Stomach (tissue), 9 donors: Measurements from ENCODE around the gene RETREG3. TPM values are rescaled to one million over a fixed set of nuclear protein-coding genes. Genes with fewer than 3 reads are reported as not detected.
A peak's percentile ranks its signal among the peaks of the same experiment; 100 is the strongest.

Source experiments
- DNase-seq, 2 donors: peaks; one replicate each; pipeline versions ENCODE4 v3.0.0 to v3.0.0-alpha.2; 2013 to 2019
- H3K27ac ChIP-seq, 5 donors: fragments of 200-600 bp in 4 of 5; sonication (generic) in 4 of 5; one replicate each; pipeline ENCODE4 v1.5.1; 2013 to 2019; ENCODE audit warnings: mild to moderate bottlenecking in 1 of 5, moderate library complexity in 1 of 5
- H3K27me3 ChIP-seq, 3 donors: fragments of 200-600 bp; sonication (generic); one replicate each; pipeline ENCODE4 v1.5.1; 2017 to 2019; ENCODE audit warnings: mixed run types in 1 of 3
- H3K36me3 ChIP-seq, 4 donors: fragments of 200-600 bp; sonication (generic); 1 replicate in 3 of 4; 2 replicates in 1 of 4; pipeline ENCODE4 v1.5.1; 2016 to 2019
- H3K4me1 ChIP-seq, 4 donors: fragments of 200-600 bp; sonication (generic); one replicate each; pipeline ENCODE4 v1.5.1; 2016 to 2019
- H3K4me3 ChIP-seq, 4 donors: fragments of 200-600 bp; sonication (generic) in 3 of 4; one replicate each; pipeline ENCODE4 v1.5.1; 2016 to 2019; ENCODE audit warnings: mild to moderate bottlenecking in 1 of 4
- H3K9me3 ChIP-seq, 4 donors: fragments of 200-600 bp; sonication (generic); one replicate each; pipeline ENCODE4 v1.5.1; 2016 to 2019
- EP300 ChIP-seq: sonication (generic); formaldehyde crosslinking; IDR thresholded peaks from one replicate; pipeline ENCODE4 v1.6.1; 2017; ENCODE audit warnings: antibody characterized with exemption
- POLR2A ChIP-seq, 4 donors: fragments of 450-650 bp; IDR thresholded peaks; one replicate each; pipeline ENCODE4 v1.6.1; 2016; ENCODE audit warnings: antibody characterized with exemption in 4 of 4, control low read depth in 2 of 4, mild to moderate bottlenecking in 1 of 4, moderate library complexity in 1 of 4
- POLR2AphosphoS5 ChIP-seq, 3 donors: sonication (generic); formaldehyde crosslinking; IDR thresholded peaks; one replicate each; pipeline ENCODE4 v1.6.1; 2016; ENCODE audit warnings: antibody characterized with exemption in 3 of 3
- WGBS, 5 donors: extraction: QIAGEN DNeasy Blood & Tissue Kit in 3 of 5; methylation state at CpG; one replicate each; pipeline versions ENCODE4 v1.1.5 to v1.1.7; 2013 to 2018; 5-methylcytosine and 5-hydroxymethylcytosine counted together
- intact Hi-C: fragments of 100-400 bp; cut with DNase I; formaldehyde crosslinking; loops from one replicate; pipeline ENCODE4 v1.15.1; 2023; ENCODE audit warnings: low total_unique reads
- polyA plus RNA-seq, 3 donors: library from polyadenylated mRNA; stranded (reverse); fragments of 200-250 nt; gene quantifications; one replicate each; pipeline ENCODE4 v1.2.3, GENCODE V29; 2013
- total RNA-seq, 5 donors: library from RNA; depleted of rRNA; stranded (reverse); fragments of >200 nt; gene quantifications; one replicate each; pipeline versions ENCODE4 v1.1.0 to v1.2.3, GENCODE V29; 2014 to 2016
- TF ChIP-seq, protein P1 (sequence below), 7 experiments: fragments of 450-650 bp in 4 of 7; fragments of 200-600 bp in 3 of 7; sonication (generic) in 3 of 7; IDR thresholded peaks; one replicate each; pipeline ENCODE4 v1.5.1; 2016 to 2019; ENCODE audit warnings: antibody characterized with exemption in 7 of 7, control low read depth in 2 of 7, mild to moderate bottlenecking in 1 of 7
- donor health status: healthy with polysubstance abuse.
- donor health status: Bipolar disorder and iron deficiency.
- donor health status: healthy.

RETREG3 gene
- total and polyA plus RNA-seq, 8 donors, result 9.5 to 74.8 (median 25.5) TPM

DNA sequence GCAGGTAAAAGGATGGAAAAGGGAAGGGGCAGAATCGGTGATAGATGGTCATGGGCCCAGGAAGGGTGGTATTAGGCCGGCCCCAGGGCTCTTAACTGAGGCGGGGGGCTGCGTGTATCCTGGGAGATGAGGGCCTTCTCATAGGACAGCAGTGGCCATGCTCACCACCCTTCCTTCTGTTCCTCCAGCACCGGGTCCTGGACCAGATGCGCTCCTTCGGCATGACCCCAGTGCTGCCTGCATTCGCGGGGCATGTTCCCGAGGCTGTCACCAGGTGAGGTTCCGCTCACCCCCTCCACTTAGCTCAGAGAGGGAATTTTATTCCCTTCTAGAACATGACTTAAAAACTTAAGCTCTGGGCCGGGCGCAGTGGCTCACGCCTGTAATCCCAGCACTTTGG lies 70.7 kb downstream of the RETREG3 start:
- intact Hi-C loops, result no loop called here
- DNase-seq, result no peak
- TF ChIP-seq POLR2A (IDR thresholded peaks at IDR 0.05), result no peak
- no peak for TF ChIP-seq EP300
- TF ChIP-seq, protein P1, sequence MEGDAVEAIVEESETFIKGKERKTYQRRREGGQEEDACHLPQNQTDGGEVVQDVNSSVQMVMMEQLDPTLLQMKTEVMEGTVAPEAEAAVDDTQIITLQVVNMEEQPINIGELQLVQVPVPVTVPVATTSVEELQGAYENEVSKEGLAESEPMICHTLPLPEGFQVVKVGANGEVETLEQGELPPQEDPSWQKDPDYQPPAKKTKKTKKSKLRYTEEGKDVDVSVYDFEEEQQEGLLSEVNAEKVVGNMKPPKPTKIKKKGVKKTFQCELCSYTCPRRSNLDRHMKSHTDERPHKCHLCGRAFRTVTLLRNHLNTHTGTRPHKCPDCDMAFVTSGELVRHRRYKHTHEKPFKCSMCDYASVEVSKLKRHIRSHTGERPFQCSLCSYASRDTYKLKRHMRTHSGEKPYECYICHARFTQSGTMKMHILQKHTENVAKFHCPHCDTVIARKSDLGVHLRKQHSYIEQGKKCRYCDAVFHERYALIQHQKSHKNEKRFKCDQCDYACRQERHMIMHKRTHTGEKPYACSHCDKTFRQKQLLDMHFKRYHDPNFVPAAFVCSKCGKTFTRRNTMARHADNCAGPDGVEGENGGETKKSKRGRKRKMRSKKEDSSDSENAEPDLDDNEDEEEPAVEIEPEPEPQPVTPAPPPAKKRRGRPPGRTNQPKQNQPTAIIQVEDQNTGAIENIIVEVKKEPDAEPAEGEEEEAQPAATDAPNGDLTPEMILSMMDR (IDR thresholded peaks at IDR 0.05), result no peak
- TF ChIP-seq POLR2AphosphoS5 (IDR thresholded peaks at IDR 0.05), result no peak
- Histone ChIP-seq H3K4me1 (peaks cover 27 to 47% (median 30%) of the 10 kb centered on the region in 4 donors), H3K27ac (no peak overlapping the region), H3K4me3 (no peak overlapping the region), H3K9me3 (no peaks in the 10 kb centered on the region), H3K27me3 (no peaks in the 10 kb centered on the region), H3K36me3 (peaks cover 37 to 54% (median 49%) of the 10 kb centered on the region in 4 donors)
- WGBS, 5 donors, result 92 to 98% (median 94%) methylated on average over 14 of the region's 14 CpGs

DNA sequence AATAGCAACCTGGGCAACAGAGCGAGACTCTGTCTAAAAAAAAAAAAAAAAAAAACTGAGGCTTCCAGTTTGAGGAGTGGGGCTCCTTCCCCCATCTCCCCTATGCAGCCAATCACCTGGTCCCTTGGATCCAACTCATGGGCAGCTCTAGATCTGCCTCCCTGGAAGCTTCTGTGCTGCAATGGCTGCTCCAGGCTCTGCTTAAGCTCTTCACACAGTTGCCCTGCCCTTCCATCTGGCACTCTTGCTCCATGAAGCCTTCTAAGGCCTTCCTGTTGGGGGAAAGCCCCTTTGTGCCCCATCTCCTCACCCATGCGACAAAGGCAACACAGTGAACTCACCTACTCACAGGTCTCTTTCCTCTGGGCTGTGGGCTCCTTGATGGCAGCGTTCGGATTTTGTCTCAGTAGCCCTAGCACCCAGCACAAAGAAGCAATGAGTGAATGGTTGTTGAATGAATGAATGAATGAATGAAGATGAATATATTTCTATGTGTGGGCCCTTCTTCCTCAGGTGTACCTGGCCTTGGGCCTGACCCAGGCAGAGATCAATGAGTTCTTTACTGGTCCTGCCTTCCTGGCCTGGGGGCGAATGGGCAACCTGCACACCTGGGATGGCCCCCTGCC lies 71.2 kb downstream of the RETREG3 start:
- Histone ChIP-seq H3K4me1 (peaks cover 30 to 47% (median 31%) of the 10 kb centered on the region in 4 donors), H3K27ac (peak overlapping the region in 1 of 5 donors; percentile 98), H3K4me3 (peak overlapping the region in 1 of 4 donors; percentile 64), H3K36me3 (peaks cover 31 to 49% (median 44%) of the 10 kb centered on the region in 4 donors), H3K9me3 (no peaks in the 10 kb centered on the region), H3K27me3 (no peaks in the 10 kb centered on the region)
- no peak for DNase-seq
- intact Hi-C loops, result no loop called here
- TF ChIP-seq POLR2AphosphoS5 (IDR thresholded peaks at IDR 0.05), result no peak
- TF ChIP-seq, protein P1 (IDR thresholded peaks at IDR 0.05), result no peak
- no peak for TF ChIP-seq POLR2A (IDR thresholded peaks at IDR 0.05)
- no peak for TF ChIP-seq EP300
- 89 to 98% (median 96%) methylated on average over 5 of the region's 5 CpGs for WGBS, 5 donors

DNA sequence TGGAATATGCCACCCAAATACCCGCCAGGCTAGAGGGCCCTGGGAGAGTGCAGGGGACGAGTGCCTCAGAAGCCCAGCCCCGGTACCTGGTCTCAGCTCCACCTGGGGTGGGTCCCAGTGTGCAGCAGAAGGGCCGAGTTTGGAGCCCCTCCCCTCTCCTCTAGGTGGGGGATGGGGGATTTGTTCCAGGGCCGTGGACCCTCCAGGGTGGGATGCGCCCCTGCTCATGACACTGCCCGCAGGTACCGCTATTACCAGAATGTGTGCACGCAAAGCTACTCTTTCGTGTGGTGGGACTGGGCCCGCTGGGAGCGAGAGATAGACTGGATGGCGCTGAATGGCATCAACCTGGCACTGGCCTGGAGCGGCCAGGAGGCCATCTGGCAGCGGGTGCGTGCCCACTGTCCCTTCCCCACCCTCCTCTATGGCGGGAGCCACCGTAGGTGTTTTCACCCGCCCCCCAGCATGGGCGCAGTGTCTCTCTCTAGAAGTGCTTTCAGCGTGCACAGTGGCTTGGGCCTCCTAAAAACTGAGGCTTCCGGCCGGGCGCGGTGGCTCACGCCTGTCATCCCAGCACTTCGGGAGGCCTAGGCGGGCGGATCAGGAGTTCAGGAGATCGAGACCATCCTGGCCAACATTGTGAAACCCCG lies 71.9 kb downstream of the RETREG3 start:
- WGBS, 5 donors, result 84 to 87% (median 85%) methylated on average over 26 to 31 of the region's 31 CpGs
- intact Hi-C loops, result no loop called here
- H3K4me1 ChIP-seq, result peaks cover 30 to 50% (median 38%) of the 10 kb centered on the region in 4 donors

More for the DNA sequence above, 71.9 kb downstream of the RETREG3 start:
- TF ChIP-seq POLR2AphosphoS5 (IDR thresholded peaks at IDR 0.05), result no peak
- no peak for TF ChIP-seq POLR2A (IDR thresholded peaks at IDR 0.05)
- TF ChIP-seq, protein P1 (IDR thresholded peaks at IDR 0.05), result no peak
- TF ChIP-seq EP300, result no peak
- Histone ChIP-seq H3K27me3 (no peaks in the 10 kb centered on the region), H3K27ac (peak overlapping the region; percentile 93 to 98 (median 97)), H3K9me3 (no peaks in the 10 kb centered on the region), H3K4me3 (peak overlapping the region; percentile 62 to 73 (median 64)), H3K36me3 (peaks cover 25 to 42% (median 37%) of the 10 kb centered on the region in 4 donors)
- no peak for DNase-seq
